Fibroblast of the aortic adventitia (primary cell): ENCODE data around the gene RAB29. TPM values are rescaled to one million over a fixed set of nuclear protein-coding genes. Genes with fewer than 3 reads are reported as not detected.

Source experiments
- DNase-seq: peaks from one replicate; pipeline ENCODE4 v3.0.0-alpha.2; 2010; ENCODE audit warnings: low read depth
- H3K4me3 ChIP-seq: 2 replicates; pipeline ENCODE4 v1.5.1; 2011; ENCODE audit warnings: low read depth, mild to moderate bottlenecking, control low read depth, low read length, moderate library complexity
- CTCF ChIP-seq: IDR thresholded peaks from 2 replicates; pipeline ENCODE4 v1.5.1; 2011; ENCODE audit warnings: mild to moderate bottlenecking, low read length, control low read depth, inconsistent platforms; ENCODE audit not compliant: insufficient read depth
- total RNA-seq: library from RNA; depleted of rRNA; stranded (reverse); fragments of >200 nt; gene quantifications from 2 replicates; pipeline ENCODE4 v1.2.3, GENCODE V29; 2012; ENCODE audit warnings: low replicate concordance

The RAB29 gene
- total RNA-seq, 1 donor = 28.2 TPM

- no peak for DNase-seq
- no peak for TF ChIP-seq CTCF
- no peak overlapping the region for H3K4me3 ChIP-seq
These were observed 21.9 kb upstream of the RAB29 start for GRCh38 chr1:205797168-205797567.

- DNase-seq = no peak
- H3K4me3 ChIP-seq = no peak overlapping the region
- TF ChIP-seq CTCF = no peak
These were observed 18.9 kb upstream of the RAB29 start for GRCh38 chr1:205794011-205794730.

- no peak for TF ChIP-seq CTCF
- no peak for DNase-seq
- no peak overlapping the region for H3K4me3 ChIP-seq
These were observed 17.8 kb upstream of the RAB29 start for GRCh38 chr1:205792961-205793673.

GRCh38 chr1:205792481-205792881 lies 17.2 kb upstream of the RAB29 start:
- DNase-seq = no peak
- H3K4me3 ChIP-seq = no peak overlapping the region

GRCh38 chr1:205791568-205792180 lies 16.4 kb upstream of the RAB29 start:
- TF ChIP-seq CTCF = peak; percentile 87
- H3K4me3 ChIP-seq = no peak overlapping the region
- peak; percentile 64 for DNase-seq

More at GRCh38 chr1:205792481-205792881, 17.2 kb upstream of the RAB29 start:
- TF ChIP-seq CTCF = no peak

- TF ChIP-seq CTCF = no peak
- DNase-seq = no peak
- H3K4me3 ChIP-seq = no peak overlapping the region
These were observed 12.1 kb upstream of the RAB29 start for GRCh38 chr1:205787287-205787916.
